Measurements from ENCODE around the gene TMEM184A. TPM values are rescaled to one million over a fixed set of nuclear protein-coding genes. Genes with fewer than 3 reads are reported as not detected.

The TMEM184A gene
- total and polyA plus RNA-seq, 2 experiments from 2014 or later = not detected

- Histone ChIP-seq H3K27ac (no peak overlapping the region), H2AFZ (no peak overlapping the region), H3K27me3 (replicated peaks; ENCODE audit: insufficient read depth) (no peaks in the 10 kb centered on the region), H3K4me3 (no peak overlapping the region), H3F3A (ENCODE audit: insufficient read depth) (0 out of 2 replicates have a peak, but pooled peaks cover 5% of the 10 kb centered on the region), H3K9me3 (ENCODE audit: low read depth) (no peaks in the 10 kb centered on the region), H3K36me3 (ENCODE audit: low read depth) (no peaks in the 10 kb centered on the region), H3K9me2 (ENCODE audit: insufficient read depth) (no peaks in the 10 kb centered on the region), H4K20me1 (ENCODE audit: insufficient read depth) (no peaks in the 10 kb centered on the region), H3K9ac (no peak overlapping the region), H3K4me2 (ENCODE audit: unreplicated experiment) (no peak overlapping the region), H3K79me2 (ENCODE audit: insufficient read depth) (0 out of 2 replicates have a peak, but pooled peaks cover under 1% of the 10 kb centered on the region), H3K4me1 (ENCODE audit: insufficient read depth) (peaks cover 22% of the 10 kb centered on the region)
- in situ Hi-C loops (cut with MboI) = no loop called here
- no peak for DNase-seq
- WGBS, 2 experiments (ENCODE audit: low coverage in 1 of 2, low lambda C conversion rate in 2 of 2, missing lambda C conversion rate in 2 of 2) = 87 to 89% methylated on average over 21 to 27 of the region's 28 CpGs
- TF ChIP-seq EZH2phosphoT487 (IDR thresholded peaks at IDR 0.05; ENCODE audit: insufficient read depth, low read depth) (no peak), EZH2 (IDR thresholded peaks at IDR 0.05; ENCODE audit: insufficient read depth, poor library complexity, severe bottlenecking) (no peak)
Observed at GRCh38 chr7:1559626-1560590, 3.9 kb upstream of the TMEM184A start.

- DNase-seq = no peak
- H3K79me2 ChIP-seq (ENCODE audit: insufficient read depth) = no peaks in the 10 kb centered on the region
- no peak overlapping the region for H3K4me2 ChIP-seq (ENCODE audit: unreplicated experiment)
- H3K27ac ChIP-seq = no peak overlapping the region
- WGBS, 2 experiments (ENCODE audit: low coverage in 1 of 2, low lambda C conversion rate in 2 of 2, missing lambda C conversion rate in 2 of 2) = 90 to 94% methylated on average over 25 to 28 of the region's 32 CpGs
- no peak overlapping the region for H2AFZ ChIP-seq
- H3K4me1 ChIP-seq (ENCODE audit: insufficient read depth) = peaks cover 13% of the 10 kb centered on the region
- no peaks in the 10 kb centered on the region for H3K9me3 ChIP-seq (ENCODE audit: low read depth)
- TF ChIP-seq EZH2 (IDR thresholded peaks at IDR 0.05; ENCODE audit: insufficient read depth, poor library complexity, severe bottlenecking) (no peak), EZH2phosphoT487 (IDR thresholded peaks at IDR 0.05; ENCODE audit: insufficient read depth, low read depth) (no peak)
- no peaks in the 10 kb centered on the region for H4K20me1 ChIP-seq (ENCODE audit: insufficient read depth)
- H3K9ac ChIP-seq = no peak overlapping the region
- H3K36me3 ChIP-seq (ENCODE audit: low read depth) = no peaks in the 10 kb centered on the region
- in situ Hi-C loops (cut with MboI) = no loop called here
- no peaks in the 10 kb centered on the region for H3K9me2 ChIP-seq (ENCODE audit: insufficient read depth)
- 0 out of 2 replicates have a peak, but pooled peaks cover under 1% of the 10 kb centered on the region for H3F3A ChIP-seq (ENCODE audit: insufficient read depth)
- no peaks in the 10 kb centered on the region for H3K27me3 ChIP-seq (replicated peaks; ENCODE audit: insufficient read depth)
- no peak overlapping the region for H3K4me3 ChIP-seq
Observed at GRCh38 chr7:1558841-1559625, 3.0 kb upstream of the TMEM184A start.

- no peak overlapping the region for H3K4me3 ChIP-seq
- no peaks in the 10 kb centered on the region for H3K9me3 ChIP-seq (ENCODE audit: low read depth)
- H4K20me1 ChIP-seq (ENCODE audit: insufficient read depth) = no peaks in the 10 kb centered on the region
- H3F3A ChIP-seq (ENCODE audit: insufficient read depth) = no peaks in the 10 kb centered on the region
- TF ChIP-seq EZH2phosphoT487 (IDR thresholded peaks at IDR 0.05; ENCODE audit: insufficient read depth, low read depth) (no peak), EZH2 (IDR thresholded peaks at IDR 0.05; ENCODE audit: insufficient read depth, poor library complexity, severe bottlenecking) (no peak)
- peaks cover 11% of the 10 kb centered on the region for H3K4me1 ChIP-seq (ENCODE audit: insufficient read depth)
- WGBS, 2 experiments (ENCODE audit: low coverage in 1 of 2, low lambda C conversion rate in 2 of 2, missing lambda C conversion rate in 2 of 2) = 59 to 61% methylated on average over 24 of the region's 24 CpGs
- no peaks in the 10 kb centered on the region for H3K79me2 ChIP-seq (ENCODE audit: insufficient read depth)
- no peak overlapping the region for H3K4me2 ChIP-seq (ENCODE audit: unreplicated experiment)
- no peak overlapping the region for H3K9ac ChIP-seq
- no peak overlapping the region for H3K27ac ChIP-seq
- no peak overlapping the region for H2AFZ ChIP-seq
- in situ Hi-C loops (cut with MboI) = no loop called here
- no peaks in the 10 kb centered on the region for H3K9me2 ChIP-seq (ENCODE audit: insufficient read depth)
- H3K27me3 ChIP-seq (replicated peaks; ENCODE audit: insufficient read depth) = no peaks in the 10 kb centered on the region
- no peak for DNase-seq
- no peaks in the 10 kb centered on the region for H3K36me3 ChIP-seq (ENCODE audit: low read depth)
Observed at GRCh38 chr7:1558181-1558811, 2.3 kb upstream of the TMEM184A start.

- TF ChIP-seq EZH2 (IDR thresholded peaks at IDR 0.05; ENCODE audit: insufficient read depth, poor library complexity, severe bottlenecking) = no peak
- TF ChIP-seq EZH2phosphoT487 (IDR thresholded peaks at IDR 0.05; ENCODE audit: insufficient read depth, low read depth) = no peak
- H3K9me3 ChIP-seq (ENCODE audit: low read depth) = no peaks in the 10 kb centered on the region
- no peaks in the 10 kb centered on the region for H3K79me2 ChIP-seq (ENCODE audit: insufficient read depth)
- no peaks in the 10 kb centered on the region for H4K20me1 ChIP-seq (ENCODE audit: insufficient read depth)
- in situ Hi-C loops (cut with MboI) = no loop called here
- peaks cover 11% of the 10 kb centered on the region for H3K4me1 ChIP-seq (ENCODE audit: insufficient read depth)
- no peaks in the 10 kb centered on the region for H3K27me3 ChIP-seq (replicated peaks; ENCODE audit: insufficient read depth)
- H3F3A ChIP-seq (ENCODE audit: insufficient read depth) = no peaks in the 10 kb centered on the region
- WGBS, 2 experiments (ENCODE audit: low coverage in 1 of 2, low lambda C conversion rate in 2 of 2, missing lambda C conversion rate in 2 of 2) = 89 to 93% methylated on average over 8 to 10 of the region's 10 CpGs
- H3K36me3 ChIP-seq (ENCODE audit: low read depth) = no peaks in the 10 kb centered on the region
- H3K27ac ChIP-seq = no peak overlapping the region
- no peak overlapping the region for H3K9ac ChIP-seq
- H2AFZ ChIP-seq = no peak overlapping the region
- no peak for DNase-seq
- H3K4me2 ChIP-seq (ENCODE audit: unreplicated experiment) = no peak overlapping the region
- H3K9me2 ChIP-seq (ENCODE audit: insufficient read depth) = no peaks in the 10 kb centered on the region
- H3K4me3 ChIP-seq = no peak overlapping the region
Observed at GRCh38 chr7:1557771-1558170, 1.8 kb upstream of the TMEM184A start.

Data from GM23248 (cell line).